SU-DHL-6 (cell line): Measurements from ENCODE around the gene DLG2.

ENCODE experiments used
- H2AFZ ChIP-seq: fragments of 200-600 bp; sonication (generic); 2 replicates; pipeline ENCODE4 v1.6.1; 2014; ENCODE audit warnings: low read depth, mild to moderate bottlenecking, moderate library complexity, mixed read lengths, antibody characterized with exemption, low read length; ENCODE audit not compliant: severe bottlenecking
- H3F3A ChIP-seq: fragments of 200-600 bp; shearing (Covaris generic); 2 replicates; pipeline ENCODE4 v1.6.0; 2016; ENCODE audit warnings: antibody characterized with exemption, mild to moderate bottlenecking; ENCODE audit not compliant: insufficient read depth
- H3K27ac ChIP-seq: fragments of 200-600 bp; sonication (generic); 2 replicates; pipeline ENCODE4 v1.5.1; 2016; ENCODE audit warnings: low read depth, mild to moderate bottlenecking, low read length, moderate library complexity, mixed read lengths
- H3K27me3 ChIP-seq: fragments of 200-600 bp; sonication (generic), shearing (Covaris generic); 2 replicates; pipeline ENCODE4 v1.6.0; 2014; ENCODE audit warnings: mild to moderate bottlenecking, low read length
- H3K36me3 ChIP-seq: fragments of 200-600 bp; sonication (generic); 2 replicates; pipeline ENCODE4 v1.6.1; 2014; ENCODE audit warnings: mild to moderate bottlenecking, low read length, mixed read lengths
- H3K4me2 ChIP-seq: fragments of 300-600, 200-600 bp; shearing (Covaris generic), sonication (generic); 2 replicates; pipeline ENCODE4 v1.6.0; 2014; ENCODE audit warnings: low read length, low read depth, mild to moderate bottlenecking; ENCODE audit not compliant: poor library complexity, severe bottlenecking
- H3K4me3 ChIP-seq: fragments of 200-600 bp; sonication (generic); 2 replicates; pipeline ENCODE4 v1.5.1; 2014; ENCODE audit warnings: antibody characterized with exemption, low read length, mild to moderate bottlenecking, mixed read lengths; ENCODE audit not compliant: insufficient read depth, poor library complexity, severe bottlenecking
- H3K79me2 ChIP-seq: fragments of 200-600 bp; sonication (generic); 2 replicates; pipeline ENCODE4 v1.6.1; 2014; ENCODE audit warnings: mild to moderate bottlenecking, low read length, moderate library complexity; ENCODE audit not compliant: insufficient read depth
- H3K9ac ChIP-seq: fragments of 200-600 bp; sonication (generic); 2 replicates; pipeline ENCODE4 v1.7.0; 2014; ENCODE audit warnings: mild to moderate bottlenecking, low read length
- H3K9me2 ChIP-seq: fragments of 200-600 bp; sonication (generic); replicated peaks from 2 replicates; pipeline ENCODE4 v1.6.1; 2014; ENCODE audit warnings: low read length; ENCODE audit not compliant: insufficient read depth
- H3K9me3 ChIP-seq: fragments of 200-600 bp; sonication (generic); 2 replicates; pipeline ENCODE4 v1.6.1; 2014; ENCODE audit warnings: low read length, mixed read lengths; ENCODE audit not compliant: insufficient read depth
- H4K20me1 ChIP-seq: fragments of 200-600 bp; sonication (generic); 2 replicates; pipeline ENCODE4 v1.6.1; 2014; ENCODE audit warnings: low read depth, mild to moderate bottlenecking, antibody characterized with exemption, low read length, moderate library complexity, mixed read lengths
- CTCF ChIP-seq: fragments of 200-600 bp; sonication (generic); IDR thresholded peaks from one replicate; pipeline ENCODE4 v1.5.1; 2017; ENCODE audit warnings: antibody characterized with exemption, mild to moderate bottlenecking, low read length, moderate library complexity; ENCODE audit not compliant: insufficient read depth, poor library complexity, severe bottlenecking
- EZH2phosphoT487 ChIP-seq: fragments of 200-600 bp; sonication (generic), shearing (Covaris generic); conservative IDR thresholded peaks from 2 replicates; pipeline ENCODE4 v1.6.1; 2018; ENCODE audit warnings: mild to moderate bottlenecking, antibody characterized with exemption, low read length, moderate library complexity, mixed read lengths

DLG2 gene

GRCh38 chr11:83611600-83611999 lies 2015.5 kb downstream of the DLG2 start:
- Histone ChIP-seq H3K9me2 (no peaks in the 10 kb centered on the region), H3K4me2 (no peak overlapping the region), H3F3A (no peaks in the 10 kb centered on the region), H2AFZ (no peak overlapping the region), H3K4me3 (no peak overlapping the region), H3K9me3 (no peaks in the 10 kb centered on the region), H4K20me1 (no peaks in the 10 kb centered on the region), H3K9ac (no peak overlapping the region), H3K27me3 (no peaks in the 10 kb centered on the region), H3K27ac (no peak overlapping the region), H3K36me3 (no peaks in the 10 kb centered on the region), H3K79me2 (no peaks in the 10 kb centered on the region)
- TF ChIP-seq CTCF (no peak), EZH2phosphoT487 (no peak)

- no peak overlapping the region for H3K27ac ChIP-seq
- no peaks in the 10 kb centered on the region for H3K79me2 ChIP-seq
- no peaks in the 10 kb centered on the region for H4K20me1 ChIP-seq
- no peaks in the 10 kb centered on the region for H3K36me3 ChIP-seq
- no peak overlapping the region for H3K4me2 ChIP-seq
- H3K9me3 ChIP-seq: no peaks in the 10 kb centered on the region
- H3K27me3 ChIP-seq: no peaks in the 10 kb centered on the region
- H3F3A ChIP-seq: no peaks in the 10 kb centered on the region
- TF ChIP-seq CTCF: no peak
- no peak for TF ChIP-seq EZH2phosphoT487
- no peak overlapping the region for H2AFZ ChIP-seq
- H3K9ac ChIP-seq: no peak overlapping the region
- H3K4me3 ChIP-seq: no peak overlapping the region
- H3K9me2 ChIP-seq: no peaks in the 10 kb centered on the region
Observed at GRCh38 chr11:83611031-83611430, 2016.1 kb downstream of the DLG2 start.

DNA sequence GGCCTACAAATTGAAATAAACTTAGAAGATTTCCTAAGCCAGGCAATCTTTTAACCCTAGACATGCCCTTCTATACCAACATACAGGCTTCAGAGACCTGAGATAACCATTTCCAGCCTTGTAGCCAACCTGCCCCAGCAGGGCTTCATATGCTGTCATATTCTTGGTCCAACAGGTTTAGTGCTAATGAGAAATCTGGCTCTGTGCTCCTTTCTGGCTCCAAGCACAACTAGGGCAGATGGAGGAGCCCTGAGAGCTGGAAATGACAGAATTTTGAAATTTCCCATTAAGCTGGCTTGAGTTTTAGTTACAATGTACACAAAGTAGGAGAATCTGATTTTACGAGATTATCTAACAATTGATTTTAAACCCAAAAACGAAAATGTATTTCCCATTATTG lies 2018.0 kb downstream of the DLG2 start:
- Histone ChIP-seq H3K4me3 (no peak overlapping the region), H3K27me3 (no peaks in the 10 kb centered on the region), H3K9me3 (no peaks in the 10 kb centered on the region), H3K36me3 (no peaks in the 10 kb centered on the region), H3F3A (no peaks in the 10 kb centered on the region), H3K79me2 (no peaks in the 10 kb centered on the region), H4K20me1 (no peaks in the 10 kb centered on the region), H3K27ac (no peak overlapping the region), H3K9me2 (no peaks in the 10 kb centered on the region), H2AFZ (no peak overlapping the region), H3K4me2 (no peak overlapping the region), H3K9ac (no peak overlapping the region)
- no peak for TF ChIP-seq CTCF

GRCh38 chr11:83608571-83608970 lies 2018.6 kb downstream of the DLG2 start:
- Histone ChIP-seq H3K27ac (no peak overlapping the region), H3K79me2 (no peaks in the 10 kb centered on the region), H4K20me1 (0 out of 2 replicates have a peak, but pooled peaks cover 3% of the 10 kb centered on the region), H3K36me3 (no peaks in the 10 kb centered on the region), H3K9me3 (no peaks in the 10 kb centered on the region), H3K9me2 (no peaks in the 10 kb centered on the region), H3K9ac (no peak overlapping the region), H3K4me2 (no peak overlapping the region), H3F3A (no peaks in the 10 kb centered on the region), H3K27me3 (no peaks in the 10 kb centered on the region), H3K4me3 (no peak overlapping the region), H2AFZ (no peak overlapping the region)
- no peak for TF ChIP-seq EZH2phosphoT487
- TF ChIP-seq CTCF: no peak
